Gastrocnemius medialis (tissue), 4 donors: ENCODE results near the gene ATP4B. TPM values are rescaled to one million over a fixed set of nuclear protein-coding genes. Genes with fewer than 3 reads are reported as not detected.

Experiments
- ATAC-seq, 2 donors: fragments of 150-250 bp; one replicate each; pipeline ENCODE4 v1.9.1; 2016
- DNase-seq, 2 donors: peaks; one replicate each; pipeline ENCODE4 v3.0.0-alpha.2; 2019
- H3K27ac ChIP-seq, 4 donors: fragments of 200-600 bp; sonication (generic); 1 replicate in 1 of 4; 2 replicates in 3 of 4; pipeline ENCODE4 v1.5.1; 2016 to 2018; ENCODE audit warnings: mild to moderate bottlenecking in 2 of 4, moderate library complexity in 1 of 4
- H3K27me3 ChIP-seq, 3 donors: fragments of 200-600 bp; sonication (generic) in 2 of 3; 1 replicate in 1 of 3; 2 replicates in 2 of 3; pipeline versions ENCODE4 v1.5.1 to v1.6.0; 2016 to 2019; ENCODE audit warnings: mild to moderate bottlenecking in 1 of 3, moderate library complexity in 1 of 3
- H3K36me3 ChIP-seq, 2 donors: fragments of 200-600 bp; sonication (generic) in 1 of 2; one replicate each; pipeline ENCODE4 v1.5.1; 2017 to 2018
- H3K4me1 ChIP-seq, 2 donors: fragments of 200-600 bp; sonication (generic) in 1 of 2; one replicate each; pipeline ENCODE4 v1.5.1; 2016 to 2017; ENCODE audit warnings: mild to moderate bottlenecking in 2 of 2
- H3K4me3 ChIP-seq, 4 donors: fragments of 200-600 bp; sonication (generic) in 3 of 4; 1 replicate in 1 of 4; 2 replicates in 3 of 4; pipeline ENCODE4 v1.5.1; 2016 to 2019; ENCODE audit warnings: mild to moderate bottlenecking in 2 of 4
- H3K9me3 ChIP-seq, 3 donors: fragments of 200-600 bp; sonication (generic) in 2 of 3; 1 replicate in 1 of 3; 2 replicates in 2 of 3; pipeline ENCODE4 v1.5.1; 2016 to 2019
- POLR2A ChIP-seq, 2 donors: fragments of 450-650 bp; IDR thresholded peaks; one replicate each; pipeline ENCODE4 v1.6.1; 2017; ENCODE audit warnings: antibody characterized with exemption in 2 of 2, mild to moderate bottlenecking in 2 of 2, moderate library complexity in 2 of 2
- in situ Hi-C, 4 donors: fragments of 200-750 bp; cut with MboI; loops; one replicate each; pipeline versions ENCODE4 v1.15.0 to v1.8.0; 2017; ENCODE audit warnings: low sequenced_read_pairs in 4 of 4
- intact Hi-C: fragments of 100-400 bp; cut with DNase I; formaldehyde crosslinking; loops from one replicate; pipeline ENCODE4 v1.15.1; 2023; ENCODE audit warnings: low total_unique reads
- total RNA-seq, 4 donors: library from RNA; depleted of rRNA; stranded (reverse); fragments of >200 nt; gene quantifications; one replicate each; pipeline versions ENCODE4 v1.1.0 to v1.2.3, GENCODE V29; 2016
- TF ChIP-seq, protein P1 (sequence below), 5 experiments: fragments of 450-650 bp in 3 of 5; fragments of 200-600 bp in 2 of 5; sonication (generic) in 2 of 5; IDR thresholded peaks in 4 of 5; conservative IDR thresholded peaks in 1 of 5; 1 replicate in 4 of 5; 2 replicates in 1 of 5; pipeline ENCODE4 v1.5.1; 2016 to 2019; ENCODE audit warnings: antibody characterized with exemption in 5 of 5, mild to moderate bottlenecking in 3 of 5, moderate library complexity in 3 of 5

ATP4B gene
- total RNA-seq, 4 donors from 2014 or later = not detected

DNA sequence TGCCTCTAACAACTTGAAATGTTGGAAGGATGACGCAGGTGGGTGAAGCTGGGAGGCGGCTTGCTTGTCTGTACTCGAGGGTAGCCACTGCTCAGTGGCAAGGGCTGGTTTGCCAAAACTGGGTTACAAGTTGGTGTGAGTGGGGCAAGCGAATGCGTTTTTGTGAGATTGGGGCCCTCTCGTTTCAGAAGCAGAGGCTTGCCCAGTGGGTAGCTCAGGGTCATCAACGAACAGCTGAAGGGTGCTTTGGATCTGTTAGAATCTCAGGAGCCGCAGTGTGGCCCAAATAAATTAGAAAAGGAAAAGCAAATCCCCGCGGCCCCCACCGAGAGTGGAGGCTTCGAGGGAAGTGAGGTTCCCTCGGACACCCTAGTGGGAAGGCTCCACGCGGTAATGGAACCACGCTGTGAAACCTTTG lies 7.3 kb downstream of the ATP4B start:
- DNase-seq (peak in 1 of 2 donors; percentile 6), ATAC-seq (no peak)
- no peaks in the 10 kb centered on the region for H3K9me3 ChIP-seq
- peaks cover 0 to 3% of the 10 kb centered on the region in 2 donors for H3K4me1 ChIP-seq
- no peaks in the 10 kb centered on the region for H3K27me3 ChIP-seq
- in situ Hi-C loops (no loop called here), intact Hi-C loops (no loop called here)
- H3K4me3 ChIP-seq = no peak overlapping the region
- H3K27ac ChIP-seq = no peak overlapping the region
- no peak for TF ChIP-seq POLR2A (IDR thresholded peaks at IDR 0.05)
- TF ChIP-seq, protein P1, sequence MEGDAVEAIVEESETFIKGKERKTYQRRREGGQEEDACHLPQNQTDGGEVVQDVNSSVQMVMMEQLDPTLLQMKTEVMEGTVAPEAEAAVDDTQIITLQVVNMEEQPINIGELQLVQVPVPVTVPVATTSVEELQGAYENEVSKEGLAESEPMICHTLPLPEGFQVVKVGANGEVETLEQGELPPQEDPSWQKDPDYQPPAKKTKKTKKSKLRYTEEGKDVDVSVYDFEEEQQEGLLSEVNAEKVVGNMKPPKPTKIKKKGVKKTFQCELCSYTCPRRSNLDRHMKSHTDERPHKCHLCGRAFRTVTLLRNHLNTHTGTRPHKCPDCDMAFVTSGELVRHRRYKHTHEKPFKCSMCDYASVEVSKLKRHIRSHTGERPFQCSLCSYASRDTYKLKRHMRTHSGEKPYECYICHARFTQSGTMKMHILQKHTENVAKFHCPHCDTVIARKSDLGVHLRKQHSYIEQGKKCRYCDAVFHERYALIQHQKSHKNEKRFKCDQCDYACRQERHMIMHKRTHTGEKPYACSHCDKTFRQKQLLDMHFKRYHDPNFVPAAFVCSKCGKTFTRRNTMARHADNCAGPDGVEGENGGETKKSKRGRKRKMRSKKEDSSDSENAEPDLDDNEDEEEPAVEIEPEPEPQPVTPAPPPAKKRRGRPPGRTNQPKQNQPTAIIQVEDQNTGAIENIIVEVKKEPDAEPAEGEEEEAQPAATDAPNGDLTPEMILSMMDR (IDR thresholded peaks at IDR 0.05 in 4 of 5, conservative IDR thresholded peaks at IDR 0.05 in 1 of 5) = no peak
- no peaks in the 10 kb centered on the region for H3K36me3 ChIP-seq

DNA sequence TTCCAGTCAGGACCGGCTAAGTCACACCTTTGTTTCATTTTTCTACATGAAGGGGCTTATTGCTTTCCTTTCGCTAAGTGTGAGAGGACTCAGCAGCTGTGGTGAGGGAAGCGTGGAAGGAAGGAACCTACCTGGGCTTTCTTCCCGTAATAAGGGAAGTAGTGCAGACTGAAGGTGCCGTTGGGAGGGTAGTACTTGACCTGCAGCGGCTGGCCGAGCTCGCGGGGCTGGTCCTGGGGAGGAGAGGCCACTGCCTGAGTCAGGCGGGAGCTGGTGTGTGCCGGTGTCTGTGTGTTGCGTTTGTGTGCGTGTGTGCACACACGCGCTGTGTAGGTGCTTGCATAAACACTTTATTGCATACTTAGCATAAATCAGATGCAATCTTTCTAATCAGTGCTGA lies 7.7 kb downstream of the ATP4B start:
- in situ Hi-C loops = no loop called here
- intact Hi-C loops = no loop called here
- no peaks in the 10 kb centered on the region for H3K9me3 ChIP-seq
- no peak overlapping the region for H3K4me3 ChIP-seq
- H3K27me3 ChIP-seq = no peaks in the 10 kb centered on the region
- ATAC-seq (no peak), DNase-seq (peak in 1 of 2 donors; percentile 2)
- no peak overlapping the region for H3K27ac ChIP-seq
- TF ChIP-seq POLR2A (IDR thresholded peaks at IDR 0.05) = no peak
- TF ChIP-seq, protein P1 (IDR thresholded peaks at IDR 0.05 in 4 of 5, conservative IDR thresholded peaks at IDR 0.05 in 1 of 5) = no peak
- H3K36me3 ChIP-seq = no peaks in the 10 kb centered on the region
- H3K4me1 ChIP-seq = peaks cover 0 to 3% of the 10 kb centered on the region in 2 donors

DNA sequence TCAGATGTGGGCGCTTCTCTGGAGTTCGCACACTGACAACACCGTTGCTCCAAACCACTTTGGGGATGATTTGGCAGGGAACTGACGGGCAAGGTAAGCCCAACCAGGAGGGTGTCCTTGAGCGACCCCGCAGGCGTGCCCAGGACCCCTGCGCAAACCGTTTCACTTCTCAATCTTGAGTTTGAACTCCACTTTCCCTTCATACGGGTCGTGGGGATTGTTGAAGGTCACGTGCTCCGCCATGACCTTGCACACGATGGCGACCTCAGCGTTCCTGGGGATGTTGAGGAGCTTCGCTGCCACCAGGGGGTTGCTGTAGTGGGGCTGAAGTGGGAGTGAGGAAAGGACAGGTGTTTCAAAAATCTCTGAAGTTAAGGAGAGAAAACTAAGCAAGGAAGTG lies 8.8 kb downstream of the ATP4B start:
- peak in 1 of 2 donors; percentile 3 for DNase-seq
- H3K36me3 ChIP-seq = no peaks in the 10 kb centered on the region
- peaks cover 0 to 3% of the 10 kb centered on the region in 2 donors for H3K4me1 ChIP-seq
- TF ChIP-seq, protein P1 (IDR thresholded peaks at IDR 0.05 in 4 of 5, conservative IDR thresholded peaks at IDR 0.05 in 1 of 5) = no peak
- no peak for TF ChIP-seq POLR2A (IDR thresholded peaks at IDR 0.05)
- ATAC-seq = no peak
- H3K27me3 ChIP-seq = no peaks in the 10 kb centered on the region
- in situ Hi-C loops = no loop called here
- no peak overlapping the region for H3K4me3 ChIP-seq
- H3K9me3 ChIP-seq = no peaks in the 10 kb centered on the region
- H3K27ac ChIP-seq = no peak overlapping the region
- intact Hi-C loops = no loop called here

DNA sequence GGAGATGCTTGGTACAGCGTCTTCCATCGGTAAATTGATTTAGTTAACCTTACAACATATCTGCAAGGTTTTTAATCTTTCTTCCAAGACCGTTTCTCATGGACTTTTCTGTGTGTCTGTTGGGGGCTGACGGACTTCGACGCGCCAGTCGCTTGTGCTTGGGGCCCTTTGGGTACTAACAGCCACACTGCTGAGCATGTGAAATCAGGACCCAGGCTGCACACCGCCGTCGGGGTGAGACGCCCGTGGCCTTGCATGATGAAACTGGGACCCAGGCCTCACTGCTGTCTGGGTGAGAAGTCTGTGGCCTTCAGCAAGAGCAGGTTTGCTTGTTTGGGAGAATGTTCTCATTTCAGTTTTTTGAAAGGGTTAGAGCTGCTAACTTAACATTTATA lies 9.8 kb downstream of the ATP4B start:
- intact Hi-C loops (no loop called here), in situ Hi-C loops (no loop called here)
- Histone ChIP-seq H3K9me3 (no peaks in the 10 kb centered on the region), H3K27me3 (no peaks in the 10 kb centered on the region), H3K27ac (no peak overlapping the region), H3K4me1 (peaks cover 0 to 3% of the 10 kb centered on the region in 2 donors), H3K4me3 (no peak overlapping the region), H3K36me3 (no peaks in the 10 kb centered on the region)
- ATAC-seq (no peak), DNase-seq (peak in 1 of 2 donors; percentile 3)
- no peak for TF ChIP-seq POLR2A (IDR thresholded peaks at IDR 0.05)
- TF ChIP-seq, protein P1 (IDR thresholded peaks at IDR 0.05 in 4 of 5, conservative IDR thresholded peaks at IDR 0.05 in 1 of 5) = no peak
